GM18511 (cell line): ENCODE measurements around the gene EXOC3.
"Not testable (repeated sequence)": the region's sequence is repeated elsewhere in the genome, so short reads cannot be mapped to it uniquely, and the experiment has no call there.

ENCODE experiments used
- ATAC-seq: cut with Tn5 transposase; IDR thresholded peaks from one replicate; pipeline ENCODE4 v1.9.1; 2021; ENCODE audit warnings: mild to moderate bottlenecking, moderate library complexity; ENCODE audit not compliant: unreplicated experiment

The EXOC3 gene

GRCh38 chr5:442335-443238, at the start of gene EXOC3:
Gene EXOC3, plus strand, starts transcription at chr5:443176. Its CDS starts 3,030 bp downstream, at chr5:446206.
- ATAC-seq: peak; percentile 86

GRCh38 chr5:393846-394275, 49.1 kb upstream of the EXOC3 start:
- ATAC-seq: no peak

DNA sequence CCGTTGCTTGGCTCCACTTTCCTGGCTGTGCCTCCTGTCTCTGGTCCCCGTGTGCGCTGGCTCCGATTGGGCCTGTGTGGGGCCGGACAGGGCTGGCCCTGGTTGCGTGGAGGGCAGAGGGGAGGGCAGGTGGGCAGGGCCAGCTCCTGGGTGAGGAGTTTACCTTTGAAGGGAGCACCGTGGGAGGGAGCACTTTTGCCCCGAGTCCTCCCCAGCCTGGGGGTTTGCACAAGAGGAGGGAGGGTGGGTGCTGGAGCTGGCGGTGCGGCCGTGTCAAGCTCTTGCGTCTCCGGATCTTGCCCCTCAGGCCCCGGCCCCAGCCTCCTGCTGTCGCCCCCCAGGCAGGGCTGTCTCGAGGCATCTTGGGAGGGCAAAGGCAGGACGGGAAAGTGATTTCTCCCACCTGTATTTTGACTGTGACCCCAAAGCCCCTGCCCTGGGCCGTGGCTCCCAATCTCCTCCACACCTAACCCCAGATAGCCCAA, 48.3 kb upstream of the EXOC3 start:
- no peak for ATAC-seq

GRCh38 chr5:395156-395920, 47.6 kb upstream of the EXOC3 start:
- no peak for ATAC-seq

DNA sequence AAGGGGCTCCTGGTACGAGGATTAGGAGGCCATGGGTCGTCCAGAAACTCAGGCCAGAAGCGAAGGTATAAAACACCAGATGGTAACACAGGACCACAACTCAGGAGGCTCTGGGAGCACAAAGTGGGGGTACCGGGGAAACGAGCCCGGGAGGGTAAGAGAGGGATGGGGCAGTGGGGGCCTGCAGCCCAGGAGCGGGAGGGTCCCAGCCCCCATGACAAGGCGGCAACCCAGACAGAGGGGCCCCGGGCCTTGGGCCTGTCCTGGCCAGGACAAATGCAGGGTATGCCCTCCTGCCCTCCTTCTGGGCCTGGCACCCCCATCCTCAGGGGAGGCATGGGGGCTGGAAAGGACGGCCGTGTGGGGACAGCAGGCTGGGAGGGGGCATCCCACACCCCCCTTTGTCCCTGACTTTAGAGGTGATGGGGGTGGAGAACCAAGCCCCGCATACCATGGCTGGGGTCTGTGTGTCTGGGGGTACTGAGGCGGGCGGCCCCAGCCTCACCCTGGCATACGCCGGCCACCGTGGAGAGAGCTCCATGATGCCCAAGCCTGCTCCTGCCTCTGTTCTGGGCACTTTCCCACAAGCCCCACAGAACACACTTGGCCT, 47.0 kb upstream of the EXOC3 start:
- no peak for ATAC-seq

- no peak for ATAC-seq
Observed at GRCh38 chr5:396531-396961, 46.4 kb upstream of the EXOC3 start.

DNA sequence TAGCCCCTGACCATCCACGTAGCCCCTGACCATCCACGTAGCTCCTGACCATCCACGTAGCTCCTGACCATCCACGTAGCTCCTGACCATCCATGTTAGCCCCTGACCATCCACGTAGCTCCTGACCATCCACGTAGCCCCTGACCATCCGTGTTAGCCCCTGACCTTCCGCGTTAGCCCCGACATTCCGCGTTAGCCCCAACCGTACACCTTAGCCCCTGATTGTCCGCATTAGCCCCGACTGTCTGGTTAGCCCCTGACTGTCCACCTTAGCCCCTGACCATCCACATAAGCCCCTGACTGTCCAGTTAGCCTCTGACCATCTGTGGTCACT, 44.9 kb upstream of the EXOC3 start:
- ATAC-seq: not testable (repeated sequence)

DNA sequence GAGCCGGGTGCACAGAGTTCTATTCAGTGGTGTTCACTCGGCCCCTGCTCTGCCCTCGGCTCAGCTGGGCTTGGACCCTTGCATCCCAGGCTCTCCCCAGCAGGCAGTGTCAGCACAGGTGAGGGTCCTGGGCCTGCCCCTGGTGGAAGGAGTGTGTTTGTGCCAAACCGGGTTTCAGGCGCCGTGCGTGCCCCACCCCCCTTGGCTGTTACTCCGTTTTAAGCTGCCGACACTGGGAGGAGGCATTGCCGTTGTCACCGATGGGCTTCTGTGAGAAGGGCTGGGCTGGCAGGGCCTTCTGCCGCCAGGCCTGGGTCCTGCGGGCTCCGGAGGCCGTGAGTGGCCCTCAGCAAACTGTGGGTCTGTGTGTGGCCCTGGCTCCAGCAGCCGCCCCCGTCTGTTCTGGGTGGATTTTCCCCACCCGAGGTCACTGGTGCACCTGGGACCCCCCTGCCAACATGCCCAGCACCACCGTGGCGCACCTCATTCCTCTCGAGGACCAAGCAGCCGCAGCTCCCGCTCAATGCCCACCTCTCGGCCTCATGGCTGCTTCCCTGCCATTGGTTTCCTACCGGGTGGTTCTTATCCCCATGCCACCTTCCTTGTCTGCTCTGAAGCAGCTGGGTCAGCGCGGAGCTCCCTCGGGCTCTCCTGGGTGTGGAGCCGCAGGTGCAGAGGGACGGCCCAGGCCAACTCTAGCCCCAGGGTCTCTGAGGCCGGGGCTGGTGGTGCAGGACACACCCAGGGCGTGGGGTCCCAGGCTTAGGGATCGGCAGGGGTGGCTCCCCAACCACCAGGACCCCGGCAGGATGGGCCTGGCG, 44.3 kb upstream of the EXOC3 start:
- no peak for ATAC-seq

DNA sequence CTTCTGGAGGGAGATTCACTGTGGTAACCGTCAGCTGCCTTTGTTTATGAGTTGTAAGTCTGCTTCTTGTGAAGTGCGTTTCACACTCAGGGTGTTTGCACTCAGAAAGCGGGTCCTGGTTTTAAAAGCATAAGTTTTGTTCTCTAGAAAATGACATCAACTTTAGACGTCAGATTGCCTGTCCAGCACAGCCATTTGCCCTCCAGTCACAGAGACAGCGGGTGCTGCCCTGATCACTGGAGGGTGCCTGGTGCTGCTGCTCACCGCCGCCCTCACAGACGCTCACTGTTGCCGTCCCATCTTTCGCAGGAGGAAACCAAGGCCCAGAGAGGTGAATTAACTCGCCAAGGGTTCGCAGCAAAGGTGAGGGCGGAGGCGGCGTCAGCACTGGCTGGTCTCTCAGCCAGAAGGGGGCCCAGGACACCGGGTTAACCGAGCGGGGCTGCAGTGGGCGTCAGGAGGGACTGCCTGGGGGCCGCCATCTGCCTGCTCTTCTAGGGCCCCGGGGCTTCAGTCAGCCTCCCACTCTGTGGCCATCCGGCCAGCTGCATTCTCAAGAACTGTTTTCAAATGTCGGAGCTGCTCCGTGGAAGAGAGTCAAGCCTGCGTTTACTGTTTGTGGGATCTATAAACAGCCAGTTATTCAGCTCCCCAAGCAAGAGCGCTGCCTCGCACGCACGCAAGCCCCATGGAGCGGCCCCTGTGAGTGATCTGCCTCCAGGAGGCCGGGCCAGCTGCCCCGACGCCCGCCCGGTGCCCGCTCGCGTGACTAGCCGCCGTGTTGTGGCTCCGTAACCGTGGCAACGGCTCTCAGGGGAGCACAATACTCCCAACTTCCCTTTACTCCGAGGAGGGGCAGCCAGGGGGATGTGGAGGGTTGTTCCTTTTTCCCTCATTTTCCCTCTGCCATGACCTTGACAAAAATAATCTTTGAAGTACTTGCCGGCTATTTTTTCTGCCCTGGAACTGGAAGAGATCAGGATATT, 43.4 kb upstream of the EXOC3 start:
- ATAC-seq: peak; percentile 74

DNA sequence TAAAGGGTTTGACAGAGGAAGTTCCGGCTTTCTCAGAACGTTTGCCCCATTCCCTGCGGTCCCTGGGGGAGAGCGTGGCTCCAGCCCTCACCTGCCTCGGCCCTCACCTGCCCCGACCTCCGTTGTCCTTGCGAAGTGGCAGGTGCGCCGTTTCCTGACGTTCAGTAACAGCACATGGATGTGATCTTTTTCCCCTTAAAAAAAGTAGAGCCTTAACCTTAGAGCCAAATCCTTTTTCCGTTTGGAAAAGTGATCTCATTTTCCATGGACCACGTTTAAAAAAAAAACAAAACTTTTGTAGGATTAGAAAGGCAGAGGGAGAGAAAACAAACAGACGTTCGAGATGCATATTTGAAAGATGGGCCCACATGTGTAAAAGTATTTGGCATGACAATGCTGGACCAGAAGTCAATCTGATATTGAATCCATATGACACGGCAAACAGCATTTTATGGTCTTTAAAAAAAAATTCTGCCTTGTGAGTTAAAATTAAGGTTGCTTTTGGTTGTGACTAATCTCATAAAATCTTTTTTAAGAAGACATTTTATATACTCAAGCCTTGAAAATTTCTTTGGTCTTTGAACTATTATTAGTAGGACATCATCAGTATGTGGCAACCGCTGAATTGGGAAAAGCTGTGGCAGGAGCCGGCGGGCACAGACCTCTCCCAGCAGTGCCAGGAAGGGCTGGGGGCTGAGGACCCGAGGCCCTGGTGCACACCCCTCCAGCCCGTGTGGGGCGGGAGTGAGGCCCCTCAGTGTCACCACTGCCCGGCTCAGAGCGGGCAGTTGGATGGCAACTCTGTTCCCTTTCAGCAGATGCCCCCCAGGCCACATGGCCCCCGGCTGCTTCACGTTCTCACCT, 42.5 kb upstream of the EXOC3 start:
- ATAC-seq: peak; percentile 16

GRCh38 chr5:401146-402034, 41.6 kb upstream of the EXOC3 start:
- no peak for ATAC-seq

DNA sequence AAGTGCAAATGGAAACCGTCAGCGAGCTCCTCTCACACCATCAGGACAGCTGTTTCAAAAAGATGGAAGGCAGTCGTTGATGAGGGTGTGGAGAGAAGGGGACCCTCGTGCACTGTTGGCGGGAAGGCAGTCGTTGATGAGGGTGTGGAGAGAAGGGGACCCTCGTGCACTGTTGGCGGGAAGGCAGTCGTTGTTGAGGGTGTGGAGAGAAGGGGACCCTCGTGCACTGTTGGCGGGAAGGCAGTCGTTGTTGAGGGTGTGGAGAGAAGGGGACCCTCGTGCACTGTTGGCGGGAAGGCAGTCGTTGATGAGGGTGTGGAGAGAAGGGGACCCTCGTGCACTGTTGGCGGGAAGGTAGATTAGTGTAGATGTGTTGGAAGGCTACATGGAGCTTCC, 40.8 kb upstream of the EXOC3 start:
- not testable (repeated sequence) for ATAC-seq

- ATAC-seq: peak; percentile 70
Observed at GRCh38 chr5:402615-403359, 40.2 kb upstream of the EXOC3 start.

GRCh38 chr5:403995-404394, 39.0 kb upstream of the EXOC3 start:
- no peak for ATAC-seq

DNA sequence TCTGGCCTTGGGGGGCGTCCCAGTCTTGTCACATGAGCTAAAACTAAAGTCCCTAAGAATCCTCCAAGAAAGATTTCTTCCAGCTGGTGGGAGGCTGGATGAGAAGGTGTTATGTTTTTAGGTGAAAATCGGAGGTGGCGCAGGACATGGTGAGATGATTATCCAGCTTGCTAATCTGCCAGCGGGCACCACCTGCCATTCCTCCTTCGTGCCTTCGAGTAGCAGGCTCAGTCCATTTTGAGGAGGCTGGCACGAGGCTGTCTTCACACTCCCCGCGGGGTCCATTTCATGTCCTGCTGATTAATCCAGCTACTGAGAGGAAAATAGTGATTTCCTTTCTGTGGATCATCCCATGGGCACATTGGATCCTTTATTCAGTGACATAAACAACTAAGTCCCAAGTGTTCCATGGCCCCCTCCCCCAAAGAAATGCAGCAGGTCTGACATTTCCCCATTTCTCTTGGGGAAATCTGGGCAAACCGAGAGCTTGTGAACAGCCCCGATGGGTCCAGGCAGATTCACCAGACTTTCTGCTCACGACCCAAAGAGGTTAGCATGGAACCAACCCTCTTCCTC, 38.2 kb upstream of the EXOC3 start:
- ATAC-seq: no peak

GRCh38 chr5:405421-405820, 37.6 kb upstream of the EXOC3 start:
- no peak for ATAC-seq
